Coronary artery (tissue), 2 donors: ENCODE measurements around the gene NPIPB2.
"Not testable (repeated sequence)": the region's sequence is repeated elsewhere in the genome, so short reads cannot be mapped to it uniquely, and the experiment has no call there.

Source experiments
- DNase-seq: peaks from one replicate; pipeline ENCODE4 v3.0.0-alpha.2; 2017; ENCODE audit warnings: low spot score
- H3K27ac ChIP-seq, 2 donors: fragments of 200-600 bp; sonication (generic); one replicate each; pipeline ENCODE4 v1.5.1; 2016 to 2019
- H3K4me3 ChIP-seq: fragments of 200-600 bp; sonication (generic); 2 replicates; pipeline ENCODE4 v1.5.1; 2016; ENCODE audit warnings: mild to moderate bottlenecking, moderate library complexity
- TF ChIP-seq, protein P1 (sequence below): fragments of 200-600 bp; sonication (generic); IDR thresholded peaks from one replicate; pipeline ENCODE4 v1.5.1; 2019; ENCODE audit warnings: antibody characterized with exemption

NPIPB2 gene

DNA sequence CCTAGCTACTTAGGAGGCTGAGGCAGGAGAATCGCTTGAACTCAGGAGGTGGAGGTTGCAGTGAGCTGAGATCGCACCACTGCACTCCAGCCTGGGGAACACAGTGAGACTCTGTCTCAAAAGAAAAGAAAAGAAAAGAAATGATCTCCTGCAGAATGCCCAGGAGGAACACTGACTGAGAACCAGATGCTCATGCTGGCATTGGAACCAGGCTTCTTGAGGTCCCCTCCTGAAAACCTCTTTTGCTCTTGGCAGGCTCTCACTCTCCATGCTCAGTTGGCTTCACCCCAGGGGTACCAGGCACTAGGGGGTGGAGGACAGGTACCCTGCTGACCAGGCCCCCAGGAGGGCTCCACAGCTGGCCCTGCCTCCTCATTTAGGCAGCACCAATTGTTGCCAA, 14.7 kb upstream of the NPIPB2 start:
- DNase-seq, result no peak
- no peak overlapping the region for H3K27ac ChIP-seq
- H3K4me3 ChIP-seq, result no peak overlapping the region
- TF ChIP-seq, protein P1, sequence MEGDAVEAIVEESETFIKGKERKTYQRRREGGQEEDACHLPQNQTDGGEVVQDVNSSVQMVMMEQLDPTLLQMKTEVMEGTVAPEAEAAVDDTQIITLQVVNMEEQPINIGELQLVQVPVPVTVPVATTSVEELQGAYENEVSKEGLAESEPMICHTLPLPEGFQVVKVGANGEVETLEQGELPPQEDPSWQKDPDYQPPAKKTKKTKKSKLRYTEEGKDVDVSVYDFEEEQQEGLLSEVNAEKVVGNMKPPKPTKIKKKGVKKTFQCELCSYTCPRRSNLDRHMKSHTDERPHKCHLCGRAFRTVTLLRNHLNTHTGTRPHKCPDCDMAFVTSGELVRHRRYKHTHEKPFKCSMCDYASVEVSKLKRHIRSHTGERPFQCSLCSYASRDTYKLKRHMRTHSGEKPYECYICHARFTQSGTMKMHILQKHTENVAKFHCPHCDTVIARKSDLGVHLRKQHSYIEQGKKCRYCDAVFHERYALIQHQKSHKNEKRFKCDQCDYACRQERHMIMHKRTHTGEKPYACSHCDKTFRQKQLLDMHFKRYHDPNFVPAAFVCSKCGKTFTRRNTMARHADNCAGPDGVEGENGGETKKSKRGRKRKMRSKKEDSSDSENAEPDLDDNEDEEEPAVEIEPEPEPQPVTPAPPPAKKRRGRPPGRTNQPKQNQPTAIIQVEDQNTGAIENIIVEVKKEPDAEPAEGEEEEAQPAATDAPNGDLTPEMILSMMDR, result no peak

DNA sequence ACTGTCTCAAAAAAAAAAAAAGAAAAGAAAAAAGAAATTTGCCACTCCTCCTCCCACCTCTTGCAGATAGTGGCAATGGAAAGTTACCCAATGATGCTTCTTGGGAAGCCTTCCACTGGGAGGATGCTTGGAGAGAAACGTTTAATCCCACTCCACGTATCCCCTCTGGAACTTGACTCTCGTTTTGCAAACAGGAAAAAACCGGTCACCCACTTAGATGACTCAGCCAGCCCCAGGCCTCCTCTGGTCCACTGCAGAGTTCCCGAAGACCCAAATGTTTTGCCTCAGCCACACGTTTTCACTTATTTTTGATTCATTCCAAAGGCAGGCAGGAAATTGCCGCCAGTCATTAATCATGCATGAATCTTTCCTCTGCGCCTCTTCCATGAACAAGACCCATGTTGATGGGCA, 13.9 kb upstream of the NPIPB2 start:
- TF ChIP-seq, protein P1, result no peak
- no peak for DNase-seq
- Histone ChIP-seq H3K4me3 (no peak overlapping the region), H3K27ac (no peak overlapping the region)

GRCh38 chr16:11953576-11953975, 11.7 kb upstream of the NPIPB2 start:
- not testable (repeated sequence) for H3K27ac ChIP-seq, H3K4me3 ChIP-seq, DNase-seq

- Histone ChIP-seq H3K27ac (no peak overlapping the region), H3K4me3 (no peak overlapping the region)
- TF ChIP-seq, protein P1, result no peak
- no peak for DNase-seq
Observed at GRCh38 chr16:11950388-11950787, 8.5 kb upstream of the NPIPB2 start.

DNA sequence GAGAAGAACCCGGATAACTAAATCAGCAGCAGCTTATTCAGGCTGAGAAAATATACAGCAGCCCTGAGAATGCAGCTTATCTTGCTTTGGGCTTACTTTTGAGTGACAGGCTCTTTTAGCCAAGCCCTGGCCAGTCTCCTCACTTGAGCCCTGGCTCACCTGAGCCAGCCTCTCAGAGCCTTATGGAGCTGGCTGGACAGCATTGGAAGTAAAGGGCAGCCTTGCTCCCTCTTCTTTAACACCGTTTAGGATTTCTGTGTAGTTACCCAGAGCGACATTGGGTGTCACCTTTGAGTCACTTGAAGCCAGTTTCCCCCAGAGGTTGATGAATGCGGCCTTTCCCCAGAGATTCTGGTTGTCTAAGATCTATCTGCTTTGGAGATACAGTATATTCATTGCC, 7.7 kb upstream of the NPIPB2 start:
- TF ChIP-seq, protein P1, result no peak
- Histone ChIP-seq H3K4me3 (no peak overlapping the region), H3K27ac (no peak overlapping the region)
- DNase-seq, result no peak

DNA sequence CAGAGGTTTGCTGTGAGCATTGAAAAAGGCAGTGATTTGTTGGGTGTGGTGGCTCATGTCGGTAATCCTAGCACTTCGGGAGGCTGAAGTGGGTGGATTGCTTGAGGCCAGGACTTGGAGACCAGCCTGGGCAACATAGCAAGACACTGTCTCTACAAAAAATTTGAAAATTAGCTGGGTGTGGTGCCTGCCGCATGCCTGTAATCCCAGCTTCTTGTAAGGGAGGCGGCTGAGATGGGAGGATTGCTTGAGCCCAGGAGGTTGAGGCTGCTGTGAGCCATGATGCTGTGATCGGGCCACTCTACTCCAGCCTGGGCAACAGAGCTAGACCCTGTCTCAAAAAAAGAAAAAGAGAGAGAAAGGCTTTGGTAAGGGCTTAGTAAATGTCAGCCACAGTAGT, 7.0 kb upstream of the NPIPB2 start:
- TF ChIP-seq, protein P1, result no peak
- DNase-seq, result no peak
- no peak overlapping the region for H3K27ac ChIP-seq
- H3K4me3 ChIP-seq, result no peak overlapping the region

GRCh38 chr16:11946433-11946832, 4.6 kb upstream of the NPIPB2 start:
- no peak for DNase-seq
- TF ChIP-seq, protein P1, result no peak
- Histone ChIP-seq H3K4me3 (no peak overlapping the region), H3K27ac (no peak overlapping the region)

DNA sequence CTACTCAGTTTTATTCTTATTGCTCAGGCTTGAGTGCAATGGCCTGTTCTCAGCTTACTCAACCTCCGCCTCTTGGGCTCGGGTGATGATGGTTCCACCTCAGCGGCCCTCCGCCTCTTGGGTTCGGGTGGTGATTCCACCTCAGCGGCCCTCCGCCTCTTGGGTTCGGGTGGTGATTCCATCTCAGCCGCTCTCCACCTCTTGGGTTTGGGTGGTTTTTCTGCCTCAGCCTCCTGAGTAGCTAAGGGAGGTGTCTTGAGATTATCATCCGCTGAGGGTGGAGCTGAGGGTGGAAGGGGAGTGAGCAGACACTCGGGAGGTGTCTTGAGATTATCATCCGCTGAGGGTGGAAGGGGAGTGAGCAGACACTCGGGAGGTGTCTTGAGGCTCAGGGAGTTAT, 14.5 kb downstream of the NPIPB2 start:
- H3K27ac ChIP-seq, H3K4me3 ChIP-seq, DNase-seq: not testable (repeated sequence)

- DNase-seq, result not testable (repeated sequence)
Observed at GRCh38 chr16:11924046-11924445, 17.8 kb downstream of the NPIPB2 start.

More at GRCh38 chr16:11924046-11924445, 17.8 kb downstream of the NPIPB2 start:
- H3K27ac ChIP-seq, H3K4me3 ChIP-seq: not testable (repeated sequence)
